Parathyroid adenoma (tissue), 2 donors: Measurements from ENCODE around the gene SETSIP.
"Not testable (repeated sequence)": the region's sequence is repeated elsewhere in the genome, so short reads cannot be mapped to it uniquely, and the experiment has no call there.

Experiments
- H2AFZ ChIP-seq: fragments of 300-600 bp; sonication (generic); one replicate; pipeline ENCODE4 v1.7.0; 2017; ENCODE audit warnings: antibody characterized with exemption, mild to moderate bottlenecking
- H3K27ac ChIP-seq: fragments of 300-600 bp; sonication (generic); one replicate; pipeline ENCODE4 v1.7.0; 2017
- H3K27me3 ChIP-seq: fragments of 300-600 bp; sonication (generic); one replicate; pipeline ENCODE4 v1.7.0; 2017; ENCODE audit warnings: low read length; ENCODE audit not compliant: control insufficient read depth, insufficient read depth
- H3K36me3 ChIP-seq: fragments of 300-600 bp; sonication (generic); one replicate; pipeline ENCODE4 v1.7.0; 2017; ENCODE audit warnings: low read length; ENCODE audit not compliant: control insufficient read depth, insufficient read depth
- H3K4me1 ChIP-seq: fragments of 300-600 bp; sonication (generic); one replicate; pipeline ENCODE4 v1.7.0; 2017; ENCODE audit warnings: control low read depth
- H3K4me2 ChIP-seq: fragments of 300-600 bp; sonication (generic); one replicate; pipeline ENCODE4 v1.7.0; 2017; ENCODE audit warnings: low read length
- H3K4me3 ChIP-seq: fragments of 300-600 bp; sonication (generic); one replicate; pipeline ENCODE4 v1.7.0; 2017; ENCODE audit warnings: low read depth, low read length
- H3K79me2 ChIP-seq: fragments of 300-600 bp; sonication (generic); one replicate; pipeline ENCODE4 v1.7.0; 2017; ENCODE audit warnings: control low read depth
- H3K9ac ChIP-seq: fragments of 300-600 bp; sonication (generic); one replicate; pipeline ENCODE4 v1.7.0; 2017; ENCODE audit warnings: mild to moderate bottlenecking
- H3K9me3 ChIP-seq: fragments of 300-600 bp; sonication (generic); one replicate; pipeline ENCODE4 v1.7.0; 2017; ENCODE audit warnings: low read length; ENCODE audit not compliant: control insufficient read depth
- CTCF ChIP-seq: fragments of 300-600 bp; sonication (generic); IDR thresholded peaks from one replicate; pipeline ENCODE4 v1.7.0; 2017; ENCODE audit warnings: antibody characterized with exemption, mild to moderate bottlenecking
- donor health status: primary hyperparathyroidism.

Gene SETSIP

GRCh38 chr1:92031281-92032110 is 43.7 kb downstream of the SETSIP start:
- Histone ChIP-seq H3K27ac (peak overlapping the region; percentile 17), H3K9ac (no peak overlapping the region)

GRCh38 chr1:92030656-92031107 is 44.5 kb downstream of the SETSIP start:
- Histone ChIP-seq H3K4me2 (no peak overlapping the region), H3K4me1 (no peaks in the 10 kb centered on the region), H3K9me3 (no peaks in the 10 kb centered on the region), H3K27me3 (no peaks in the 10 kb centered on the region), H3K79me2 (no peaks in the 10 kb centered on the region), H3K36me3 (no peaks in the 10 kb centered on the region), H3K27ac (peak overlapping the region; percentile 74), H3K9ac (no peak overlapping the region), H3K4me3 (no peak overlapping the region), H2AFZ (peak overlapping the region; percentile 98)
- no peak for TF ChIP-seq CTCF

More at GRCh38 chr1:92031281-92032110, 43.7 kb downstream of the SETSIP start:
- H3K4me1 ChIP-seq = no peaks in the 10 kb centered on the region
- H3K79me2 ChIP-seq = no peaks in the 10 kb centered on the region
- no peak overlapping the region for H3K4me2 ChIP-seq
- no peaks in the 10 kb centered on the region for H3K9me3 ChIP-seq
- H3K36me3 ChIP-seq = no peaks in the 10 kb centered on the region
- H3K4me3 ChIP-seq = no peak overlapping the region
- no peak for TF ChIP-seq CTCF
- no peaks in the 10 kb centered on the region for H3K27me3 ChIP-seq
- H2AFZ ChIP-seq = peak overlapping the region; percentile 58

DNA sequence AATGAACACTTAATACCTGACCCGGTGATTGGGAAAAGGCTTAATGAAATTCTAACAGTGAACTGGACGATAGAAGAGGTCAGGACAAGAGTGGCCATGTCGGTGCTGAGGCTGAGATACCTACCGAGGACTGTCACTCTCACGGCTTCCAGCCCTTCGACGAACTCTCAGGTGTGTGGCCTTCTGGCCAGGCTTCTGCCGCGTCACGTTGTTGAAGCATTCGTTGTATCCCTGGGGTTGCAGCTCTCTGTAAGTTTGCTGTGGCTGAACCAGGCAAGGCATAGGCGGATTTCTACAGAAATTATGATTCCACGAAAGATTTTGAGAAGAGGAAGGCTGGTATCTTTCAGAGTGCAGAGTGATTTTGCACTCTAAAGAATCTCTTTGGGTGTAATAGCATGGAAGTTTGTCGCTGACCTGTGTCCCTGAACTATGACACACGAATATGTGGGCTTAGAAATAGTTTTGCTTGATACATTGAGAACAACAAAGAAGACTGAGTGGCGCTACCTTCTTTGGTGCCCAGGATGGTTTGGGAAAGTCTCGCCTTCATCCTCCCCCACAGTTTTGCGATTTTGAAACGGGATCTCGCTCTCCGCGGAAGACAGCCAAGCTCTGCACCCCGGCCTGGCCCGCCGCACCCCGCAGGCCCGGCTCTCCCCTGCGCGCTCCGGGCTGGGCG is 45.8 kb downstream of the SETSIP start:
- H3K27me3 ChIP-seq = no peaks in the 10 kb centered on the region
- H3K36me3 ChIP-seq = no peaks in the 10 kb centered on the region
- peak overlapping the region; percentile 81 for H2AFZ ChIP-seq
- H3K9ac ChIP-seq = no peak overlapping the region
- no peaks in the 10 kb centered on the region for H3K4me1 ChIP-seq
- no peaks in the 10 kb centered on the region for H3K79me2 ChIP-seq
- no peaks in the 10 kb centered on the region for H3K9me3 ChIP-seq
- peak overlapping the region; percentile 69 for H3K4me2 ChIP-seq
- H3K27ac ChIP-seq = no peak overlapping the region
- TF ChIP-seq CTCF = no peak
- H3K4me3 ChIP-seq = no peak overlapping the region

DNA sequence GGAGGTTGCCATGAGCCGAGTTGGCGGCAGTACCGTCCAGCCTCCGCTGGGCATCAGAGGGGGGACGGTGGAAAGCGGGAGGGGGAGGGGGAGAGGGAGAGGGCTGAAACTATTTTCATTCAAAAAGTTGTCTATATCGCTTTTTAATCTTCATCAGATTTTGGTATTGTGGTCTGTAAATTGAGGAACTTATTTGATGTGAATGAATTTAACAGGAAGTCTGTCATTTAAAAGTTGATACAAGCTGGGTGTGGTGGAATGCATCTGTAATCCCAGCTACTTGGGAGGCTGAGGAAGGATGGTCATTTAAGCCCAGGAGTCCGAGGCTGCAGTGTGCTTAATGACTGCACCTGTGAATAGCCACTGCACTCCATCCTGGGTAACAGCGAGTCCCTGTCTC is 48.4 kb downstream of the SETSIP start:
- H3K36me3 ChIP-seq = no peaks in the 10 kb centered on the region
- no peak overlapping the region for H2AFZ ChIP-seq
- H3K79me2 ChIP-seq = no peaks in the 10 kb centered on the region
- H3K9ac ChIP-seq = no peak overlapping the region
- H3K4me3 ChIP-seq = no peak overlapping the region
- no peak overlapping the region for H3K4me2 ChIP-seq
- no peak for TF ChIP-seq CTCF
- H3K4me1 ChIP-seq = no peaks in the 10 kb centered on the region
- H3K27me3 ChIP-seq = no peaks in the 10 kb centered on the region
- H3K9me3 ChIP-seq = no peaks in the 10 kb centered on the region
- H3K27ac ChIP-seq = no peak overlapping the region

GRCh38 chr1:92026042-92026441 is 49.2 kb downstream of the SETSIP start:
- H3K36me3 ChIP-seq, H3K27me3 ChIP-seq: not testable (repeated sequence)

More at GRCh38 chr1:92026042-92026441, 49.2 kb downstream of the SETSIP start:
- not testable (repeated sequence) for H2AFZ ChIP-seq, H3K79me2 ChIP-seq, H3K4me3 ChIP-seq, H3K4me1 ChIP-seq, H3K27ac ChIP-seq, H3K9ac ChIP-seq, H3K9me3 ChIP-seq, H3K4me2 ChIP-seq
